ENCODE results near the gene ARHGDIA.

Gene ARHGDIA

GRCh38 chr17:81821147-81821546 lies 50.0 kb downstream of the ARHGDIA start:
- no peak for DNase-seq

DNA sequence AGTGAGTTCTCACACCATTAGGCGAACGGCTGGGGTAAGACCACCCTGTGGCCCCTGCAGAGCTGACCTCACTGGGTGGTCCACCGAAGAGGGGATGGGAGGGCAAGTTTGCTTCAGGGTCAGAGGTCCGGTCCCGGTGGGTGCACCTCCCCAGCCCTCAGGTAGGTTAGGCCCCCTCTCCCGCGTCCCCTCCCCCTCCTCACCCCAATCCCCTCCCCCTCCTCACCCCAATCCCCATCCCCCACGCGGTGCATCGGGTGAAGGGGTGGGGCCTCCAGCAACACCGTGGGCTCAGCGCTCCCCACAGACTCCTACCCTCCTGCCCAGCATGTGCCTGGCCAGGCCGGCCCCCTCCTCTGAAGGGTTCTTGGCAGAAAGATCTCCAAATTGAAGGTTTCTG lies 51.4 kb downstream of the ARHGDIA start:
- DNase-seq, result no peak

DNA sequence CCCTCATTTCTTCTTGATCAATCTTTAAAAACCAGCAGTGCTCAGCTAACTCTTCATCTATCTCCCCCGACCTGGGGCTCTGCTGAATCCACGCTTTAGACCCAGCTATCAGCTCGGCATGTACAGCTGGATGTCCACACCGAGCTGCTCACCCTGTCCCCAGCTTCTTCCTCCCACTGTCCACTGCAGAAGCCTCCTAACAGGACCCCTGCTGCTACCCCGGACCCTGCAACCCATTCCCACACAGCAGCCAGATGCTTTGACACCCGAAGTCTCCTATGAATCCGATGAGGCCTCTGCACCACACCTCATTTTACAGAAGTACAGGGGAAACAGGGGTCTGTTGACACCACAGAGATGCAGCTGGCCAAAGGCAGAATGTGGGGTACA lies 53.4 kb downstream of the ARHGDIA start:
- DNase-seq, result no peak
